COLO668 (cell line): Measurements from ENCODE around the gene LBR.

ENCODE experiments used
- DNase-seq: peaks from one replicate; lab custom pipeline; 2025; ENCODE audit not compliant: unreplicated experiment; lab: John Stamatoyannopoulos, UW

Gene LBR

DNA sequence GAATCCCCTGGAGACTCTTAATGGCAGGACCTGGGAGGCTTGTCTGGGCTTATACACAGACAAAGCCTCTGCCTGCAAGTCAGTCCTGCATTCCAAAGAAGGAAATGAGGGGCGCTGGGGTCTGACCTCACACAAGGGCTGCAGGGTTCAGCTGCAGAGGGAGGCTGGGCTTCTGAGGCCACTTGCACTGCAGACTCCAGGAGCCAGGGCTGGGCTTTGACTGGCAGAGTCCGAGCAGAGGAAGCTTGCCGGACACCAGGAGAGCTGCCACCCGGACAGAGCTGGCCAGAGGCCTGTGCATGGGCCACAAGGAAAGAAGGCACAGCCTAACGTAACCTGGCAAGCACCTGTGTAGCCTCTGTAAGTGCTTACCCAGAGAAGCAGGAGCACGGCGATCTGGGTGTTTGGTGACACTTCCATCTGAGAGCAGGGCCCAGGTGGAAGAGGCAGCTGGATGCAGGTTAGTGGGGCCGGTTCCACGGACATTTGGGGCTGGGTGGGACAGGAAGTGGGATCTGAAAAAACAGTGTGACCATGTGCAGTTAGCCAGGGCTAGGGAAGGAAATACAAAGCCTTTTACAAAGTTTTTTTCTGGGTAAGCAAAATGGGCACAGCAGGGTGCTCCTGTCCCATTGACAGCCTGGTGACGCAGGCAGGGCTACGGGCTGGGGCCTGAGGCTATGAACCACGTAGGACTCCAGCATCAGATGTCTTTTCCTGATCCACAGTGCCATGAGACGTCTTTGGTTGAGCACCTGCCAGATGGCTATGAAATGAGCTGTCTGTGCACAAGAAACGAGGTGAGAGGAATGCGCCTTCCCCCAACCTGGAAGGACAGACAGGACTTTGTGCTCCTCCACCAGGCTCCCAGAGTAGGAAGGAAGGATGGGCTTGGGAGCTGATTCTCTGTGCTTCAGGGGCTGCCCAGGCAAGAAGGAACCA, 37.3 kb upstream of the LBR start:
- DNase-seq, result peak; percentile 79

DNA sequence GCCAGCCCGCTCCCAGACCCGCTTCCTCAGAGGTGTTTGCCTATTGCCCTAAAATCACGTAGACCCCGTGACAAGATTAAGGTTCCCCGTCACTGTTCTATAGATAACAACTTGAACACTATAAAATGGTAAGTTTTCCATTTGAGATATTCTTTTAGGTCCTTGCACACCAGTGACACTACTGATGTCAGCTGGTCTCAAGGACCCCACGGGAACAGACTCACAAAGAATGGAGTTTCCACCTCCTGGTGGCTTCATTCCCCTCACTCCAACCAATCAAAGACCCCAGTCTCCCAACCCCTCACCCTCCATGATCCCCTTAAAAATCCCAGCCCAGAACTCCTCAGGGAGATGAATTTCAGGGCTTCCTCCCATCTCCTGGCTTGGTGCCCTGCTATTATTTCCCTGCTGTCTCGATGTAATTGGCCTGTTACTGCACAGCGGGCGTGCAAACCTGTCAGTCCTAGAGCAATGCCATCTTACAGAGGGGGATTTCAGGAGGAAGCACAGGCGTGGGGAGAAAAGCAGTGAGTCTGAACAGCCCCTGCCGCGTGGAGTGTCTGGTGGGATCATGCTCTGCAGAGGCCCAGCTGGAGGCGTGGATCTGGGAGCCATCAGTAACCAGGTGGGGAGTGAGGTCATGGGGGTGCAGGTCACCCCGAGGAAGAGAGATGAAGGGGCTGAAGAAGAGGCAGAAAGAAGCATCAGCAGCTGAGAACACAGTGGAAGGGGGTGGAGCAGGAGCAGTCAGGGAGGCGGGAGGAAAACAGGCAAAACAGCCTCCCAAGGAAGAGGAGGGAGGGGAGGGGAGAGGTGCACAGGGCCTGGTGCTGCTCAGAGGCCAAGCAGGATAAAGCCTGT, 35.1 kb upstream of the LBR start:
- peak; percentile 57 for DNase-seq

DNA sequence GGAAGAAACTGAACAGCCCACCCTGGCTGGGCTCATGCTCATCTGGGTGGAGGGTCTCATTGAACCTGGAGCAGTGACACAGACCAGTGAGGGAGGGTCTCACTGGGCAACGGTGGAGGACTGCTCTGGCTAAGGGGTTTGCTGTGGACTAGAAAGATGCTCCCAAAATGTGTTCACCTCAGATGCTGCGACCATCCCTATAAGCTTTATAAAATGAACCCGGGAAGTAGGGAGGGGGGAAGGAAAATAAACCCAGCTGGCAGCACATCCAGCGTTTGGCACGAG, 34.5 kb upstream of the LBR start:
- peak; percentile 89 for DNase-seq

DNA sequence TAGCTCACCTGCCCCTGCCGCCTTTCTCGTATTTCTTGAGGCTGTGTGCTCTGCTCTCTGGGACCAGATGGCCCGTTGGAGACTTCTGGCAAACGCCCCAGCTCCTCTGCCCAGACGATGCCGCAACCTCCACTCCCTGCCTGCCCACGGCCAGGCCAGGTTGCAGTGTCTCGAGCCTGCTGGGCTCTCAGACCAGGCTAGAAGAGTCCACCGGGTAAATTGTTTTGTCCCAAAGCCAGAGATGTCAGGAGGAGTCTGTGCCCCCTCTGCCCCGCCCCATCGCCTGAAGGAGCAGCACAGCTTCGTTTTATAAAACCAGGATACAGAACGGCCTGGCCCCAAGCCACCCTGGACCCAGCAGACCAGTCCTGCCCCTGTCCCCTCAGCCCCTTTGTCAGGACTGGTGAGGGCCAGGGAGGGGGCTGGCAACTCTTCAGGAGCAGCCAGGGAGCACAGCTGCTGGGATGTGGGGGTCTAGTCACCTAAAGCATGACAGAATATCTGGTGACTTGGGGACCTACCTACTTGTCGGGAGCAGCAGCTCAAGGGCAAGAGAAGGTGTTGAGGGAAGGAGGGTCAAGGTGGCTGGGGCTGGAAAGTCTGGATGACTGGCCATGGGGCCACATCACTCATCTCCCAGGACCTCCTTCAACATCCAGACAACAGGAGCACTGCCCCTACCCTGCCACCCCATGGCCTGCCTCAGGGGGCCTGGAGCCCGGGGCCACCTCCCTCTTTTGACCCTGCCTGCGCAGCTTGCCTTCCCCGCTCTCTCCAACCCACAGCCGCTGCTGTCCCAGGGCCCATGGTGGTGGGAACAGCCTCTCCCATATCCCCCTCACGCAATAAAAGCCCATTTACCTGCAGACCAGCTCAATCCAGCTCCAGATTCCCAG, 33.9 kb upstream of the LBR start:
- DNase-seq, result peak; percentile 47

DNA sequence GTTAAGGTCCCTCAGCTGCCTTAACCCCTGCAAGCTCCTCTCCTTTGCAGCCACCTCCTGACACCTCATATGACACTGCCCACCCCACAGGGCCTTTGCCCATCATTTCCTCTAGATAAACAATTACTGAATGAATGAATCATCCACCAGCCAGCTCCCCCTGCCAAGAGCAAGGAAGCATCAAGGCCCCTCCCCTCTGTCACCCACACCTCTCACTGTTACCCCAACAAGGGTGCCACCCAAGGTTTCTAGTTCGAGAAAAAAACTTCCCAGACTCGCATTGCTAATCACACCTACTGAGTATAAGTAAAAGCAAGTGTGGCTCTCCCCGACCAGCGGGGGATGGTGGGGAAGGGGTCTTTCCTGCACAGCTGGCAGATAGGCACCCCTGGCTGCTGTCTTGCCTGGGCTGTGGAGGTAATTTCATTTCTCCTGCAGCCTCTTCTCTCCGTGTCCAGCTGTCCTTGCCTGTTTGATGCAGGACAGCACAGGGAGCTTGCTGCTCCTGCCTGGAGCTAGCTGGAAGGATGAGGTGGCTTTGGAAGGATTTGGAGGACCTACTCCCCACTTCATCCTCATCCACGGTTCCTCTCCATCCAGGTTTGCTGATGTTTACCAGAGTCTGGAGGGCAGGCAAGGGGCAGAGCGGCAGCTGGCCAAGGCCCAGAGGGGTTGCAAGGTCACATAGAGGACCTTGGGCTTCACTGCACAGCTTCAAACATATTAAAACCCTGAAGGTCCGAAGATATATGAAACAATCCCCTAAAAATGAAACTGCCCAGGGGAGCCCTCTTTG, 33.1 kb upstream of the LBR start:
- DNase-seq, result peak; percentile 34

DNA sequence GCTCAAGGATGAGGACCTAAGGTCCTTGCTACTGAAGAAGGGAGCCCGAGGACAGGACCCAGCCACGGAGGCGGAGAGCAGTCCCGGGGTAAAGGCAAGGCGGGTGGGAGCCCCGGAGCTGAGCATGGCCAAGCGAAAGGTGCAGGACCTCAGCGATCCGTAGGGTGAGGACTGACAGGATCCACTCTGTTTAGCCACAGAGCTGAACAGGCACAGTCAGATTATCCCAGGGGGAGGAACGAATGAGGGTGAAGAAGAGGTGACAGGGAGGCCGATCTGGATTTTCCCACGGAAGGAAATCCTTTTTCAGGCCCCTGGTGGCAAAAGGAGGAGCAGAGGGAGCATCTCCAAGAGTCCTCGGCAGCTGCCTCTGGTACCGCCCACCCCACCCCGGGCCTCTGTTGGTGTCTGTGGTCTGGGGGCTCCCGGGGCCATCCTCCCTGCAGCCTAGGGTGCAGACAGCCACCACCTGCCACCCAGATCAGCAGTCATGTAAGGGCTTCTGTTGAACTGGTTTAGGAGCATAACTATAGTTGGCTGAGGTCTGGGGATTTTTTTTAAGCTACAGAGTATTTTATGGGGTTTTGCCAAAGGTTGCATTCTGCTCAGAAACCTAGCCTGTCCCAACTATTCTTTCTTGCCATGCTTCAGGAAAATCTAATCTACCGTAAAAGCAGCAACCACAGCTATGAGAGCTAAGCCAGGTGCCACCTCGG, 32.3 kb upstream of the LBR start:
- no peak for DNase-seq

DNA sequence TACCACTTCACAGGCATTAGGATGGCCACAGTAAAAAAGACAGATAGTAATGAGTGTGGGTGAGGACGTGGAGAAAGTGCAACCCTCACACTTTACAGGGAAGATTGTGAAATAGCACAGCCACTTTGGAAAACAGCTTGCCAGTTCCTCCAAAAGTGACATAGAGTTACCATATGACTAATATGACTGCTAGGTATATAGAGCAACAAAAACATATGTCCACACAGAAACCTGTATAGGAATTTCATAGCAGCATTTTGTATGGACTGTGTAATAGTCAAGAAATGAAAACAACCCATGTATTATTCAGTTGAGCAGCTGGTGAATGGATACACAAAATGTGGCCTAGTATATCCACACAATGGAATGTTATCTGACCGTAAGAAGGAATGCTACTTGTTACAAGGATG, 30.4 kb upstream of the LBR start:
- no peak for DNase-seq

DNA sequence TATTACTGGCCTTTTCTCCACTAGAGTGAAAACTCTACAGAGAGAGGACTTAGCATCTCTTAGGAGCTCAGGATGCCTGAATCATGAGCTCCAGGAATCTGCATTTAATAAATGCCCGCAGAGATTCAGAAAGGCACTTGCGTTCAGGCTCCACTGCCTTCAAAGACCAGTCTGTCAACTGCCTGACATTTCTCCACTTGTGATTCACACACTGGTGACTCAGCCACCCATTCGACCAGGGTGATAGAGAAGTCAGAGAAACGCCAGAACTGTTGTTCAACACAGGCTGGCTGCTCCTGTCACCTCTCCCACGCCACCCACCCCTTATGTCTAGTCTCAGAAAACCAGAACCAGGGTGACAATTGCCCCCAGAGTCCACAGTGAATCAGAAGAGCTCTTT, 26.9 kb upstream of the LBR start:
- DNase-seq, result peak; percentile 59

DNA sequence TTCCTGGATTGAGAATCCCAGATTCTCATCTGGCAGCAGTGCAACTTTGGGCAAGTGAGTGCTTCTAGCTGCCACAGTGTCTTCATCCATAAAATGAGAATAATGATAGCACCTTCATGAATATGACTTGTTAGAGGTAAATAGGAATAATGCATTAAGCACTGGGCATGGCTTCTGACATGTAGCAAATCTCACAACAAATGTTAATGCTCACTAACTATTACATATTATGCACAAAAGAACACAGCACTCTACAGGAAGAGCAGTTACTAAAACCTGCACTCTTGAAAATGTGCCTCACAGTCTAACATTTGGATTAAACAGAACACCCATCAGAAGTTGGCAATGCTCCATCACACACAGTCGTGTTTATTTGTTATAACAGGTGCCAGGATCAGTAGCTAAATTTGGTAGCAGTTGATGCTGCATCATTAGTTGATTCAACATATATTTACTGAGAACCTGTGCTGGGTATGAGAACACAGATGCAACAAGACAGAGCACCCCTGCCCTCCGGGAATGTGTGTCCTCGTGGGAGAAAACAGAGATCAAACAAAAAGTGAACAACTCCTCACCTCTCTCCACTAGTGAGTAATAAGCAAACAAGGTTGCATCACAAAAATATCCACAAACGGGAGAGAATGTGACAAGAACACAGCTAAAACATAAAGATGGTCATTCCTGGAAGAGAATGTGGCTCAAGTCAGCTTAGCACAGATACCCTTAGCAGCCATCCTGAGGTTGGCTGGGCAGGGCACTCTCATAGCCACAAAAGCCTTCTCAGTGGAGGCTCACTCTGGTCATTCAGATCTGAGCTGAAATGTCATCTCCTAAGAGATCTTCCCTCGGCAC, 26.2 kb upstream of the LBR start:
- DNase-seq, result peak; percentile 66

DNA sequence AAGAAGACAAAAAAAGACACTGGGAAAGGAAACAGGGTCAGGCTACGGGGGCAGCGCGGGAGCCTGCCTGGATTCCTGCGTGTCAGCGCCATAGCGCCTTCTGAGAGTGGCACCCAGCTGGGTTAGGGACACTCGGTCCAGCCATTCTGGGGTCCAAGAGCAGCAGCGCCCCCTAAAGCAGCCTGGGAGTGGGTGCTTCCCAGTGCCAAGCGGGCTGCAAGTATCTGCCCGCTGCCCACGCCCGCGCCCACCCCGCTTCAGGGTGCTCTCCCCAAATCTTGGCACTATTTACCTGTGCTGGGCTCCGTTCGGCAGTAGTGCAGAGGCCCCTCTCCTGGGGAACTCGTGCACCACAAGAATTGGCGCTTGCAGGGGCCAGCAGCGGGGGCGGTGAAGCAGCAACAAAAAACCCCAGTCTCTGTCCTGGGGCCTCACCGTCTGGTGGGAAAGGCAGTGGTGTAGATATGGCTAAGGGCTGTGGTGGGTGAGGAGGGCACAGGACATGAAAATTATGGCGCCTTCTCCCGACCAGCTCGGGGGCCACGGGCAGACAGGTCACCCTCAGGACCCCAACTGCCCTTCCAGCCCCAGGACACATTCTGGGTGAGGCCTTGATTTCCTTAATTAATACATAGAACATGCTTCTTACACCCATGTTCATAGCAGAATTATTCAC, 24.1 kb upstream of the LBR start:
- no peak for DNase-seq

DNA sequence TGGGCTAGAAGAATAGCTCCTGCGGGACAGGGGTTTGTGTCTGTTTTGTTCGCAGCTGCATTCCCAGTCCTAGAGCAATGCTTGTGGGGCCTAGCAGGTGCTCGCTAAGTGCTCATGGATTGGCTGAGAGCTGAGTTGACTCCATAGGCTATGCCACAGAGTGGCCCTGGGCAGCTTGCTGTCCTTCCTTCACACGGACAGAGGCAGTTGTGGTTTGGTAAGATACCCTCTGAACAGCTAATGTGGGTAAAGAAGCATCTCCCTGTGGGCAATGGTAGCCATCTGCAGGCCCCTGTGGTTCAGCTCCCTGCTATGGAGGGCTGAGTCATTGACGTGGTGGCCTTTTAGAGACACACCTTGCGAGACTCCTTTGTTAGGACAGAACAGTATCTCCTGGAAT, 23.5 kb upstream of the LBR start:
- DNase-seq, result no peak

DNA sequence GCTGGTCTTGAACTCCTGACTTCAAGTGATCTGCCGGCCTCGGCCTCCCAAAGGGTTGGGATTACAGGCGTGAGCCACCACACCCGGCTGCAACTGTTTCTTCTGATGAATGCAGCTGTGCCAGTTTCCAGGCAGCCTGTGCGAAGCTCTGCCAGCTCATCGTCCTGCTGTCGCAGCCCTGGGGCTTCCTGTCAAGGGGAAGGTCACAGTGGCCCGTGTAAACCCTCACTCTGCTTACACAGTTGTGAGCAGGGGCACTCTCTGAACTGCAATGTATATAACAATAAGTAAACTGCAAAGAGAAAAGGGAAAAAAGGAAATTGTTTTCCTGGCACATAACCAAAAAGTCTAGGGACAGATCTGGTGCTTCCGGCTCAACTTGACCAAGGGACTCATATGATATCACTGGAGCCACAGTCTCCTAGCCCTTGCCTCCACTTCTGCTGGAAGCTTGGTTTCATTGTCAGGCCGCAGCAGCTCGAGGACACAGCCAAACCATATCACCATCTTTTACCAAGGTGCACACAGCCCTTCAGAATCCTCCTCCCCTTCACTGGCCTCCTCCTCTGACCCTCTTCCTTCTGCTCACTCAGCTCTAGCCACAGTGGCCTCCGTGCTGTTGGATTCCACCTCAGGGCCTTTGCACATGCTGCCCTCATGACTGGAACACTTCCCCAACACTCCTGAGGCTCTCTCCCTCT, 22.8 kb upstream of the LBR start:
- no peak for DNase-seq

DNA sequence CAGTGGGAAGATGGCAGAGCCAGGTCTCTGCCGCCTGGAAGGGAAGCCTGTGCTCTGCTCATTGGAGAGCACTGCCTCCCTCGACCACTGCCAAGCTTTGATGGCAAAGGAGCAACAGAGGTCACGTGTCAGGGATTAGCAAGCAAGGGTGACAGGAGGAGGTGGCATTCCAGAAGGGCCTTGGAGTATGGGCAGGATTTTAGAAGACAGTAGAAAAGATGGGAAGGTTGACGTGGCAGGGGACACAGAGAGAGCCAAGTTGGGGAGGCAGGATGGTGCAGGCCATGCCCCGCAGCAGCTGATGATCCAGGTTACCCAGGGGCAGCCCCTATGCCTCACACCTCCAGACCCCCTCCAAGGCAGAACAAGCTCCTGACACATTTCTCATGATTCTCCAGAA, 21.9 kb upstream of the LBR start:
- no peak for DNase-seq

DNA sequence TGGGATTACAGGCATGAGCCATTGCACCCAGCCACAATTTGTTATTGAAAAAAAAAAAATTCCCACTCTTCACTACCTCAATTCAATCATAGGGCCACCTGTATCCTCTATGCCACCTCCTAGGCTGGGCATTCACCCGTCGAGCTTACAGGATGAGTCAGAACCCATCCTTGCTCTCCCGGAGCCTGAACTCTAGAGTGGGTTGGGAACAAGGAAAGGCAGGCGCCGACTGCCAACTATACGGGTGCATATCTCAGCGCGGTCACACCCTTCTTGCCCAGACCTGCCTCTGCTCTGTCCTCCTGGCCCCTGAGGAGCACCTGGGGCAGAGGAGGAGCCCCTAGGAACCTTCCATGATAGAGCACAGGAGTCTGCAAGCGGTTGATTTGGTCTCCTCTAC, 21.4 kb upstream of the LBR start:
- DNase-seq, result peak; percentile 33

DNA sequence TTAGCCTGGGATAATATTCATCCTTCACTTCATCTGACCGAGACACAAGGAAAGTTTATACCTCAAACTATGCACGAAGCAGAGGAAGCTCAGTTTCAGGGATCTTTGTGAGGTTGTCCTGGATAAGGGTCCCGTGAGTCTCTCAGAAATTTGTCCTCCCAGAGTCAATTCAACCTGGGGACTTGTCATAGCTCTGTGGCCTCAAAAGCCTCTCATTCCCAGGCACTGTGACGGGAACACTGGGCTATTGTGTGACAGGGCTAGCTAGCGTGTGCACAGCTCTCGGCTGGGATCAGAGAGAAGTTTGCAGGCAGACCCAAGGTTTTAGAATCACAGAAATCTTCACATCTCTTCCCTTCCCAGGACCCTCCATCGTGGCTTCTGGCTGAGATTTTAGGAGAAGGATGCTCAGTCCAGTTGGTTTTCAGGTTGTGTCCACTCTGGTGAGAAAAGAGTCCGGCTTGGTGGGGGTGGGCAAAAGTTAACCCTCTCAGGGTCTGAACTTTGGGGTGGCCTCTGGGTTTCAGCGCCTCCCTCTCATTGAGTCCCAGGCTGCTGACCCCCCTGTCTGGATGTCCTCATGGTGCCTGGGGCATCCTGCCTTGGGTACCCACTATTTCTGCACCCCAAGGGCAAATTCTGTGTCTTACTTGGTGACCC, 20.4 kb upstream of the LBR start:
- DNase-seq, result no peak

DNA sequence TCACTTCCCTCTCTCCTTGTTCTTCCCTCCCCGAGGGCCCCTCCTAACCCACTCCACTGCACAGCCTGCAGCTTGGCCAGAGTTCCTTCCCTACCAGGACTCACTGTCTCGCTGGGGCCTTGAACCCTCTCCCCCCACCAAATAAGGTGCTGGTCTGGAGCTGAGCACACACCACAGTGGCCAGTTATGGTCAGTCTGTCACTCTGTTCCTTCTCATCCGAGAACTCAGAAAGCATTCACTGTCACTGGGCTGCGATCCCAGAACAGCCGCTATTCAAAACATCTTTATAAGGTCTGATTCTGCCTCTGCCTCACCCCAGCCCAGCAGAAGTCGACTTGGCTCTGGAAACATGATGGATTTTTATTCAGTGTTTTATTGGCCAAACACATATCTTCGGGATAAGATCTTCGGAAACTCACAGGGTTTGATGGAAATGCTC, 19.8 kb upstream of the LBR start:
- no peak for DNase-seq

DNA sequence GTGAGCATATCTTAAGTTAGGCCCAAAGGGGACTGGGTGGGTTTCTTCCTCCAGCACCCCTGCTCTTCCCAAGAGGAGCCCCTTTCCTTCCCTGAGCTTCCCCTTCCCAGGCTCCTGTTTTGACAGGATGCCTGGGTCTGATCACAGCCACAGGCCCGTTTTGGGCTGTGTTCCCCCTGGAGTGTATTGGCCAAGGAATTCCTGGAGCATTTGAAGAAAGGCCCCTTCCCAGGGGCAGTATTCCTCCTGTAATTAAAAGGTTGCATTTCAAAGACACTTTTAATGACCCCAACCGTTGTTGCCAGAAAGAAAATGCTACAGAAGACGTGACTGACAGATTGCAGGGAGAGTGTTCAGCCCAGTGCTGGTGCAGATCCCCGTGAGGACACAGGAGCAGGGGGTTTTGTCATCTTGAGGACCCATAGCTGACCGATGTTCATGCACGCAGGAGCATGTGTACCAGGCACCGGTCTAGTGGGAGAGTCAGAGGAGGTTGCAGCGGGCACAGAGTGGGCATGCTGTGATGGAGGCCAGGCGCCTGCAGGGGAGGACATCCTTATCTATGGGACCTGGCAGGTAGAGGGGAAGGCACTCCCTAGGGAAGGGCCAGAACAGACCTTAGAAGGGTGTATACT, 19.3 kb upstream of the LBR start:
- DNase-seq, result no peak
